ENCODE measurements around the gene RCSD1. TPM values are rescaled to one million over a fixed set of nuclear protein-coding genes. Genes with fewer than 3 reads are reported as not detected.

RCSD1 gene
- total and polyA plus RNA-seq, 10 of the 15 experiments (the other 5 are each of a cell fraction or from before 2014, with no cell fraction given) = 11.4 to 78.3 (median 71.6) TPM

- TF ChIP-seq EGR1 (IDR thresholded peaks at IDR 0.05; ENCODE audit: borderline replicate concordance in 1 of 2, low read depth in 2 of 2, low read length in 2 of 2) (no peak), EZH2 (IDR thresholded peaks at IDR 0.05; ENCODE audit: borderline replicate concordance, control insufficient read depth, low read depth, low read length) (no peak), ATF2 (IDR thresholded peaks at IDR 0.05; ENCODE audit: low read length) (peak; percentile 67; the same call in 1 of the 2 replicates), CHD2 (IDR thresholded peaks at IDR 0.05; ENCODE audit: borderline replicate concordance, low read depth, low read length) (peak; percentile 37; the same call in 1 of the 2 replicates), RUNX3 (IDR thresholded peaks at IDR 0.05; ENCODE audit: low read length) (peak; percentile 67), SREBF2 (IDR thresholded peaks at IDR 0.05; ENCODE audit: low read length) (no peak), BRCA1 (IDR thresholded peaks at IDR 0.05; ENCODE audit: low read depth, low read length) (no peak), PML (IDR thresholded peaks at IDR 0.05; ENCODE audit: low read length) (no peak; the same call in 1 of the 2 replicates), DPF2 (IDR thresholded peaks at IDR 0.05) (peak; percentile 88), IKZF2 (IDR thresholded peaks at IDR 0.05) (peak; percentile 78 to 82), ZSCAN29 (IDR thresholded peaks at IDR 0.05) (no peak), MEF2A (IDR thresholded peaks at IDR 0.05; ENCODE audit: insufficient read depth, low read depth, low read length) (no peak), RB1 (IDR thresholded peaks at IDR 0.05; ENCODE audit: borderline replicate concordance) (no peak; the same call in 1 of the 2 replicates), RAD51 (IDR thresholded peaks at IDR 0.05) (no peak), ZNF384 (IDR thresholded peaks at IDR 0.05; ENCODE audit: borderline replicate concordance, low read depth, low read length) (no peak), ELK1 (IDR thresholded peaks at IDR 0.05; ENCODE audit: low read depth, low read length) (no peak), FOXM1 (IDR thresholded peaks at IDR 0.05; ENCODE audit: low read depth, low read length) (peak; percentile 64; the same call in 1 of the 2 replicates), MLLT1 (IDR thresholded peaks at IDR 0.05) (no peak)
- TF ChIP-seq, protein P1, sequence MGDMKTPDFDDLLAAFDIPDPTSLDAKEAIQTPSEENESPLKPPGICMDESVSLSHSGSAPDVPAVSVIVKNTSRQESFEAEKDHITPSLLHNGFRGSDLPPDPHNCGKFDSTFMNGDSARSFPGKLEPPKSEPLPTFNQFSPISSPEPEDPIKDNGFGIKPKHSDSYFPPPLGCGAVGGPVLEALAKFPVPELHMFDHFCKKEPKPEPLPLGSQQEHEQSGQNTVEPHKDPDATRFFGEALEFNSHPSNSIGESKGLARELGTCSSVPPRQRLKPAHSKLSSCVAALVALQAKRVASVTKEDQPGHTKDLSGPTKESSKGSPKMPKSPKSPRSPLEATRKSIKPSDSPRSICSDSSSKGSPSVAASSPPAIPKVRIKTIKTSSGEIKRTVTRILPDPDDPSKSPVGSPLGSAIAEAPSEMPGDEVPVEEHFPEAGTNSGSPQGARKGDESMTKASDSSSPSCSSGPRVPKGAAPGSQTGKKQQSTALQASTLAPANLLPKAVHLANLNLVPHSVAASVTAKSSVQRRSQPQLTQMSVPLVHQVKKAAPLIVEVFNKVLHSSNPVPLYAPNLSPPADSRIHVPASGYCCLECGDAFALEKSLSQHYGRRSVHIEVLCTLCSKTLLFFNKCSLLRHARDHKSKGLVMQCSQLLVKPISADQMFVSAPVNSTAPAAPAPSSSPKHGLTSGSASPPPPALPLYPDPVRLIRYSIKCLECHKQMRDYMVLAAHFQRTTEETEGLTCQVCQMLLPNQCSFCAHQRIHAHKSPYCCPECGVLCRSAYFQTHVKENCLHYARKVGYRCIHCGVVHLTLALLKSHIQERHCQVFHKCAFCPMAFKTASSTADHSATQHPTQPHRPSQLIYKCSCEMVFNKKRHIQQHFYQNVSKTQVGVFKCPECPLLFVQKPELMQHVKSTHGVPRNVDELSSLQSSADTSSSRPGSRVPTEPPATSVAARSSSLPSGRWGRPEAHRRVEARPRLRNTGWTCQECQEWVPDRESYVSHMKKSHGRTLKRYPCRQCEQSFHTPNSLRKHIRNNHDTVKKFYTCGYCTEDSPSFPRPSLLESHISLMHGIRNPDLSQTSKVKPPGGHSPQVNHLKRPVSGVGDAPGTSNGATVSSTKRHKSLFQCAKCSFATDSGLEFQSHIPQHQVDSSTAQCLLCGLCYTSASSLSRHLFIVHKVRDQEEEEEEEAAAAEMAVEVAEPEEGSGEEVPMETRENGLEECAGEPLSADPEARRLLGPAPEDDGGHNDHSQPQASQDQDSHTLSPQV (IDR thresholded peaks at IDR 0.05) = no peak
- TF ChIP-seq, protein P2, sequence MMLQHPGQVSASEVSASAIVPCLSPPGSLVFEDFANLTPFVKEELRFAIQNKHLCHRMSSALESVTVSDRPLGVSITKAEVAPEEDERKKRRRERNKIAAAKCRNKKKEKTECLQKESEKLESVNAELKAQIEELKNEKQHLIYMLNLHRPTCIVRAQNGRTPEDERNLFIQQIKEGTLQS (IDR thresholded peaks at IDR 0.05; ENCODE audit: borderline replicate concordance, extremely low read depth, low read depth, low read length) = no peak
Measured at GRCh38 chr1:167663002-167663772, 33.2 kb downstream of the RCSD1 start (continued).

Data from GM12878 (cell line).